ENCODE results near the gene CLDN19.
"Not testable (repeated sequence)": the region's sequence is repeated elsewhere in the genome, so short reads cannot be mapped to it uniquely, and the experiment has no call there.

Gene CLDN19

GRCh38 chr1:42758641-42759040 is 18.6 kb upstream of the CLDN19 start:
- no peak for DNase-seq

GRCh38 chr1:42757892-42758275 is 17.8 kb upstream of the CLDN19 start:
- DNase-seq, result no peak

DNA sequence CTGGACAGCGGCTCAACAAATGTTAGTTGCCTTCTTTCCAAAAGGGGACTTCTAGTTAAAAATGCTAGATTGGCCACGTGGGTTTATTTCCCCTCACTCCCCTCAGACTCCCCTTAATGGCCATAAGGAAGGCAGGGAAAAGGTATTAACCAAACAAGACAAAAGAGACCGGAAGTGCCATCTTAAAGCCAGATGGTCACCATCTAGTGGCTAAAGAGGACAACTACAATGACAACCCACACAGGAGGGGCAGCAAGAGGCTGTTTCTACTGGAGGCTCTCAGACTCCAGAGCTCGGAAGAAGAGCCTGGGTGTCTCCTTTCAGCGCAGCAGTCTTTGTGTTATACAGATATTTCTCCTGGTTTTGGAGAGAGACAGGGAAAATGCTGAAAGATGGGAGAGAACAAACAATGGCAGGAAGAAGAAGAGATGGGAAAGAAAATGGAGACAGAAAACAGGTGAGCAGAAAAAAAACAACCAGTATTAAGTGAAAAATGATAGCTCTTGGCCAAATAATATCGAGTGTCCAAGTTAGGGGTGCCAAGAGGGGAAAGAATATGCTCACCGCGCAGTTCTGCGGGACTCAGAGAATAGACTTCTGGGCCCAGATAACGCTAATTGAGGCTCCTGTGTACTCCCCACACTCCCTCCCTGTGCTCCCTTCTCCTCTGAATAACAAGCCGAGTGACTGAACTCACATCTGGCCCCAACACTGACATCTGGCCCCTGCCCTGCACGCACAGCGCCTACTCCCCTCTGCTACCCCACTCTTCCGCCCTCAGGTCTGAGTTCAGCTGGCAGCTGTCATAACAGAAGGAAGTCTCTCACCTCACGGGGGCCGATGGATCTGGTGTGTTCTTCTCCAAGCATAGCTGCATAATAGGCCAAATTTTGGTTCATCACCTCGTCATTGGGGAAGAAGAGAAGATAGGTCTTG is 17.2 kb upstream of the CLDN19 start:
- peak; percentile 94 for DNase-seq

GRCh38 chr1:42753070-42753469 is 13.0 kb upstream of the CLDN19 start:
- no peak for DNase-seq

GRCh38 chr1:42752284-42752683 is 12.2 kb upstream of the CLDN19 start:
- no peak for DNase-seq

GRCh38 chr1:42751511-42752070 is 11.6 kb upstream of the CLDN19 start:
- DNase-seq, result not testable (repeated sequence)

- no peak for DNase-seq
Measured at GRCh38 chr1:42750041-42750440, 10.0 kb upstream of the CLDN19 start.

DNA sequence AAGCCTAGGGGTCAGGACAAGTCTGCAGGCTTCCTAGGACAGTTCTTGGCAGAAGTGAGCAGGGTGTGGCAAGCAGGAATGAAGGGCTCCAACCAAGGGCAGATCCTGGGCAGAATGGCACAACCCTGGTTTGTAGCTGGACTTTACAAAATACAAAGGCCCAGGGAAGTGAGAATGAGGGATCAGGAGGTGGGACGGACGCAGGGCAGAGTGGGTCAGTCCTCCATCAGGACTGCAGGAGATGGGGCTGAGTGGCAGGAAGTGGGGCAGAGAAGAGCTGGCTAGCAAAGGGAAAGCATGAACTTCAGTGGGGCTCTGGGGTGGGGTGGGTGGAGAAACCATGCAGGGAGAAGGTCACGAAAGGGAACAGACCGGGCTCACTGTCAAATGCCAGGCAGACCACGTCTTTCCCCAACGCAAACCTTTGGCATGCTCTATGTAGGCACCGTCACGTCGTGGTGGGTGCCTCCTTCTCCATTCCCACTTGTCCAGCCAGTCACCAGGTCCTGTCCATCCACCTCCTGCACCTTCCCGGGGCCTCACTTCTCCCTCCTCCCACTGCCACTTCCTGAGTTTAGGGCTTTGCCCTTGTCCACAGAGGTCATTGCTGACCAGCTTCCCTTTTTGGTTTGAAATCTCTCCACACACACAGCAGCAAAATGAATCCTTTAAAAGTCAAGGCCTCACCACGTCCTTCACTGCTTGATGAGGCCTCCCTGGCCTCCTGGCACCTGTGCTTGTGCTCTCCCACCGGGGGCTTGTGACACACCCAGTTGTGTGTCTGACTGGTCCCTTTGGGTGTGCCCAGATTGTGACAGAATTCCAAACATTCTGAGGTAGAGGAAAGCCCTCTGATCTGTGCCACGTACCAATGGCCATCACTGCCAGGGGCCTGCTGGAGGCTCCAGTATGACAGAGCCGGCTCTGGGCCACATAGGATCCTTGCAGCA is 8.7 kb upstream of the CLDN19 start:
- DNase-seq, result no peak

- DNase-seq, result no peak
Measured at GRCh38 chr1:42748021-42748420, 8.0 kb upstream of the CLDN19 start.

DNA sequence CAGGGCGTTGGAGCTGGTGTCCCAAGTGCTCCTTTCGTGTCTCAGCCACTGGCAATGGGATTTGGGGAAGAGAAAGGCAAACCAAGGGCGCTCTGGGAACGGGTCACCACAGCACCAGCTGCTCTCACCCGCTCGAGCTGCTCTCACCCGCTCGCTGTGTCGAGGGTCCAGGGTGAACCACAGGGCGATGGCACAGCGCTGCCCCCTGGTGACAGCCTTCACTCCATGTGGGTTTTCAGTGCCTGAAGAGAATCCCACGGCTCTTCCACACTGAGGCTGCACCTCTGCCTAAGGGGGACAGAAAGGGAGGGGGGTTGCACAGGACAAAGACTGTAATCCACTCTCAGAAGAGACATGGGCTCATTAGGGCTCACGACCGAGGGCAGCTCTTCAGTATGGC is 7.1 kb upstream of the CLDN19 start:
- peak; percentile 90 for DNase-seq

DNA sequence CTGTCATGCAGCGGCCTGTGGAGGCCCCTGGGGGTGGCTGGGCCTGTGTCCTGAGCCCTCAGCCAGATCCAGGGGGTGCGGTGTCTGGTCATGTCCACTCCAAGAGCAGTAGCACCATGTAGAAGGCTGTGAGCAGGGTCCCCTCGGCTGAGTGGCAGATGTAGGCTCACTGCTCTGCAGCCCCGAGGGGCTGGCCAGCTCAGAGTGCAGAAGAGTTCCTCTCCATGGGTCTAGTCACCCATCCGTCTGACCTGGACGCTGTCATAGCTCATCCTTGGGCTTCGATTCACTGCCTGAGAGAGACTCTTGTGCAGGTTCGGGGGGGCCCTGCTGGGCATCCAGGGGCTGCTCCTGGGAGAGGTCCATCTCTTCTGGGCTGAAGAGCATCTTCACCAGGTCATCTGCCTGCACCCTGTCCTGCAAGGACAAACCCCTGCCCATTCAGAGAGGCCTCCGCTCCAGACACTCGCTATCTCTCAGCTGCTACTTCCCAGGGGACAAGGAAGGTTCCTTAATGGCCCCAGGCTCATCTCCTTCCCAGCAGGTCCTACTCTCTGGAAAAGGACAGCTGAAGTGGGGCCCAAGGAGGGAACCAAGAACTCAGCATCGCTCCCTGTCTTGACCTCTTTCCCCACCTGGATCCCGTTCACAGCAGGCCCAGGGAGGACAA is 6.5 kb upstream of the CLDN19 start:
- DNase-seq, result no peak

- DNase-seq, result peak; percentile 88
Measured at GRCh38 chr1:42745851-42746250, 5.8 kb upstream of the CLDN19 start.

DNA sequence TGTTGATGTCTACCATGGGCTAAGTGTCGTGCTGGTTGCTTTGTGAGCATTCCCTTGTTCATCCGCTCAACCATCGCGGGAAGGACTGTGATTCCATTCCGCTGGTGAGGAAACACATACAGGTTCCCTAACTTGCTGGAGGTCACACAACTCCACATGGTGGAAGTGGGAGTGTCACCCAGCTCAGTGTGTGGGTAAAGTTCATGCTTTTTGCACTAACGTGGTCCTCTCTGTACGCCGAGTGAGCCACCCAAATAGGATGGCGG is 4.0 kb upstream of the CLDN19 start:
- DNase-seq, result no peak

DNA sequence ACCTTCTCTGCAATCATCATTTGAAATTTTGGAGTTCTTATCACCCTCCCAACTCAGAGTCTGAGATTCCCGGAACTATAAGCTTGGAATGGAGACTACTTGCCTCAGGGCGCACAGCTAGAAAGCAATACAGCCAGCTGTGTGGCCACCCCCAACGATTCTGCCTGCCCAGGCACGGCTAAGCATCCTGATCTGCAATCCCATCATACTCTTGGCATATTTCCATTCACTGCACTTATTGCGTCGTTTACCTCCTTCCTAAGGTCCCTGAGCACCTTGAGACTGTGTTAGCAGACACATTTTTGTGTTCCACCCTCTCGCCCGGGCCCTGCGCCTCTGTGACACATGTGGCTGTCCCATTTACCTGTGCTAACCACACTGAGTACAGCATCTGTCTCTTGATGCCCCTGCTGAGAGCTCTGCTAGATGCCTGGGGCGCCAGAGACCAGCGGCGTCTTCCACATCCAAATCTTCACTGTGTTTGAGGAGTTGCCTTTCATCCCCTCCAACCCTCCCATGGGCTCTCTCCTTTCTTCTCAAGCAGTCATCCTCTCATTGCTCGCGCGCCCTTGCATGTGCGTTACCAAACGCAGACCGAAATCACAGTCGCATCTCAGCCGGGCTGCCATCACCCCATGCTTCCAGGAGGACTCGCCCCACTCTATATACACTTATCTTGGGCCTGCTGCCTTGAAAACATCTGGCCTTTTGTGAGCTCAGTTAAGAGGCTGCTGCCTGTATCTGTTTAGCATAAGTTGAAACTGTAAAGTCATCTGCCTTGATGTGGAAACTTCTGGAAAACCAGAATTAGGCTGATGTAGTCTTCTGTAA is 3.5 kb upstream of the CLDN19 start:
- DNase-seq, result no peak

- no peak for DNase-seq
Measured at GRCh38 chr1:42742617-42743316, 2.7 kb upstream of the CLDN19 start.

- no peak for DNase-seq
Measured at GRCh38 chr1:42742141-42742540, 2.1 kb upstream of the CLDN19 start.

GRCh38 chr1:42741706-42742105 is 1.7 kb upstream of the CLDN19 start:
- DNase-seq, result no peak

DNA sequence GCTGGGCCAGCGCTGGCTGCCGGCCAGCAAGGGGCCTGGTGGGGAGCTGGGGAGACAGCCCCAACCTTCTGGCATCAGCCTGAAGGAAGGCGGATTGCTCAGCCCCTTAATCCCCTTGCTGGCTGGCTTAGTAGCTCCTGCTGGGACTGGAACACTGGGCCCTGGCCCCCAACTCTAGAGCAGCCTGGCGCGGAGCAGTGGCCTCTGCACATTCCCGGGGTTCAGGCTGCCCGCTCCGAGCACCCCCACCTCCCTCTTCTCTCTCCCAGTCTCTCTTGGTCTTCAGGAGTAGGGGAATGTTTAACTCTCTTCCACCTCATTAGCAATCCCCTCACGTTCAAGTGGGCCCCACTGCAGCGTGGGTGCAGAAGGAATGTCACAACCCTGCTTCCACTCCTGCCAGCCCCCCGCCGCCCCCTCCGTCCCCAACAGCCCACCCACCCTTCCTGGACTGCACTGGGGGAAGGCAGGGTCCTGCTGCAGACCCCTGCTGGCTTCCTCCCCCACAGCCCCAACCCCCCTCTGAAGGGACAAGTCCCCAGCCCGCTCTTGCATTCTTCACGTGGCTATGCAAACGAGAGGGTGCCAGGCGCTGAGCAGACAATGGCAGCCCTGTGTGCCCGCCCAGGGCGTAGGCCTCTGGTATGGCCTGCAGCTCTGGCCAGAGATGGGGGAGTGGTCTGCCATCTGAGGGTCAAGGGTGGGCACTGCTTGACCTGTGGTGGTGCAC is 980 bp upstream of the CLDN19 start:
- peak; percentile 93 for DNase-seq

DNA sequence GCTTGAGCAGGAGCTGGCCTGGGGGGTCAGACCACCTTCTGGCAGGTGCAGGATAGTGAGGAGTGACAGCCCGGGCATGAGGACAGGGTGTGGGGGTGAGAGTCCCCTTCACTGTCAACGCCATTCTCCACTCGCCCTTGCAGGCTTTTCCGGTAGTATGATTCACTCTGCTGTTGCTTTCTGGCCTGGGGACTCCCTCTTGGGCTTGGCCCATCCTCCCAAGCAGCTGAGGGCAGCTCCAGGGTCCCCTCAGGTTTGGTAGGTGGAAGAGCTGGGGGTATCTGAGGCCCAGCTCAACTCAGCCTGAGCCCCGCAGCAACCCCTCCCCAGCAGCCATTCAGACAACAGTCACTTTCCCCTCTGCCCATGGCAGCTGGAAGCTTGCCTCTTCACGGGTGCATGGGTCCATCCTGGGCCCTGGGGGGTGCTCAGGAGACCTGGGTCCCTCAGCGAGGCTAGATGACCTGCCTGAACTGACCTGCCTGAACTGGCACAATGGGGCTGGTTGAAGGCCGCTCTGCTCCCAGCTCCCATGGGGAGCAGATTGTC is 1.3 kb downstream of the CLDN19 start:
- DNase-seq, result no peak

DNA sequence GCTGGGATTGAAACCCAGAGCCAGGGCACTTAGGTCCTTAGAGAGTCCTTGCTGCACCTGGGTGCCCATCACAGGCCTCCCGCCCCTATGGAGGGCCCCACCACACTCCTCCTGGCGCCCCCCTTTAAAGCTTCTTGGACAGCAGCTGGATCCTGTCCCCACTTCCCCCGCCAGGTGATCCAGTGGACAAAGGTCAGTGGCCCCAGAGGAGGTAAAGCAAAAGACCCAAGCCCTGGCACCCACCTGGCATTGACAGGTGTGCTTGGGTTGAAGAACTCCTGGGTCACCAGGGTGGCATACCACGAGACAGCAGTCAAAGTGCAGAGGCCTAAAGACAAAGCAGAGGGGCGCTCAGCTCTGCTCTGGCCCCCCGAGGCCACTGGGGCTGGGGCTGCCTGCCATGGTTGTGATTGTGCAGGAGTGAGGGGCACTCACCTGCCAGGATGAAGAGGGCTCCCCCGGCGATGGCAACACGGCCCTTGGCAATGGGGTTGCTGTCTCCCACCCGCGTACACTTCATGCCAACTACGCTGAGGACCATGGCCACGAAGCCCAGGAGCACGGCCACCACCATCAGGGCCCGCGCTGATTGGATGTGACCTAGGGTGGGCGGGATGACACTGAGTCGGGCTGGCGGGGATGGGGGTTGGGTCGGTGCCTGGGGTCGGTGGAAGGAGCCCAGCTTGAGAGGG is 1.9 kb downstream of the CLDN19 start:
- no peak for DNase-seq
